Measurements from ENCODE around the gene TRMO.

TRMO gene

DNA sequence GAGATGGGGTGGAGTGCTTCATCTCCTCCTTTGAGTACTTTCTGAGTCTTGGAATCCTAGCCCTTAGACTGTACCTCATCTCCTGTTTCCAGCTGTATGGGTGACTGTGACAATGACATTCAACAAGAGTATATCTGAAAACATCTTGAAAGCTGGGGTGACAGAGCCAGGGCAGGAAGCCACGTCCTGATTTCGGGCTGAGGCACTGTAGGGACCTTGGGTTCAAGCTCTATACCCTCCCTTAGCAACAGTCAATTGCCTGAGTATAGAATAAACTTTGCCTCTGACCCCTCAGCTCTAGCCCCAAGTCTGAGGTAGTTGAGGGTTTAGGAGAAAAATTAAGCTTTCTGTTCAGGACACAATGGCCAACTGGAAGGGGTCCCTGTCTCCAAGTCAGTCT, 63.0 kb downstream of the TRMO start:
- DNase-seq (ENCODE audit: low spot score) = no peak

DNA sequence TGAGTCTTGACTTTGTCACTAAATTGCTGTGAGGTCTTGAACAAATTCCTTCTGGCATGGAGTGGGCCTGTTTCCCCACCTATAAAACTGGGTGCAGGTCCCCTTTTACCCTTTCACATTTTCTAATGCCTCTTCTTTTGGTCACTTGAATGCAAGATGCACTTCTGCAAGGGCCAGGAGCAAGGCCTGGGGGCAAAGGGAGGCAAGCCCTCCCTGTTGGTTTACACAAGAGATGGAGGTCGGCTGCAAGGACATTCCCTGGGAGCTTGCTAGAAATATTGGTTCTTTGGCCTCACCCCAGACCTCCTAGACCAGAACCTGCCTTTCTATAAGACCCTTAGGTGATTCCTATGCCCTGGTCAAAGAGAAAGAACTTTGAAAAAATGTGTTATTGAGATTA, 63.5 kb downstream of the TRMO start:
- no peak for DNase-seq (ENCODE audit: low spot score)

DNA sequence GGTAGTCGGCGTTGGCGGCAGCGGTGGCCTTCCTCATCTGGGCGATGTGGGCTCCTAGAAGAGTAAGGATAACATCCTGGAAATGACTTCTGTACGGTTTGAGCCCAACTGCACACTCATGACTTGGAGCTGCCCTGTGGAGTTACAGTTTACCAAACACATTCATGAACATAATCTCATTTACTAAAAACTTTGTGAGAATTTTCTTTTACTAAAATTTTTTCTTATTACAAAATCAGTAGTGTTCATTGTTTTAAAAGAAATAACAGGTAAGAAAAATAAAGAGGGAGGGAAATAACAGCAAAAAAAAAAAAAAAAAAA, 63.9 kb downstream of the TRMO start:
- DNase-seq (ENCODE audit: low spot score) = no peak

DNA sequence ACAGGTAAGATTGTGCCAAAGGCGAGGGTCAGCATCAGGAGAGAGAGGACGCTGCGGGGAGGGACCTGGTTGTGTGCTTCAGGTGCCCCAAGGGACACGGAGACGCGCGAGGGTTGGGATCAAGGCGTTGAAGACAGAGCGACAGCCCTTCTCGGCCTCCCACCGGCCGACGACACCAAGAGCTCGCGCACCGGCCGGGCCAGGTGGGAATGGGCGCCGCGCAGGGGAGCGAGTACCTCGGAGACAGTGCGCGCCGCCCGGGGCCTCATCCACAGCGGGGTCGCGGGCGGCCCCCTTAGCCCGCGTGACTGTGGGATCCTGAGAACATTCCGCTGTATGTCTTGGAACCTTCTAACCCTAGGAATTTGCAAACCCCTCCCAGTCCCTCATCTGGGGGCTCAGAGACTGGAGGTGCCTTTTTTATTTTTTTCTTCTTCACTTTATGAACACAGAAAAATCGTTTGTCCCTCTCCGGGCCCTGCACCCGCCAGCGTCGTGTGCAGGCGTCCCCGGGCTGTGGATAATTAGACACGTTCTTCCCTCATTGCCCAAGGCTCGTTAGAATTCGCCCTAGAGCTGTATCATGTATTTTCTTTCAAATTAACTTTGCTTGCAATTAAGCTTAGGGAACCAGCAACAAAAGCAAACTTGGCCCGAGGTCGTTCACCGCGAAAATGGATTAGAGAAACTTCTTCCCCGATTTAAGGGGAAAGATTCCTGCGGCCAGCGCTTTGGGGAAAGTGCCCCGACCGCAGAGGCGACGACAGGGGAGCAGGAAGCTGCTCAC, 64.5 kb downstream of the TRMO start:
- no peak for DNase-seq (ENCODE audit: low spot score)

DNA sequence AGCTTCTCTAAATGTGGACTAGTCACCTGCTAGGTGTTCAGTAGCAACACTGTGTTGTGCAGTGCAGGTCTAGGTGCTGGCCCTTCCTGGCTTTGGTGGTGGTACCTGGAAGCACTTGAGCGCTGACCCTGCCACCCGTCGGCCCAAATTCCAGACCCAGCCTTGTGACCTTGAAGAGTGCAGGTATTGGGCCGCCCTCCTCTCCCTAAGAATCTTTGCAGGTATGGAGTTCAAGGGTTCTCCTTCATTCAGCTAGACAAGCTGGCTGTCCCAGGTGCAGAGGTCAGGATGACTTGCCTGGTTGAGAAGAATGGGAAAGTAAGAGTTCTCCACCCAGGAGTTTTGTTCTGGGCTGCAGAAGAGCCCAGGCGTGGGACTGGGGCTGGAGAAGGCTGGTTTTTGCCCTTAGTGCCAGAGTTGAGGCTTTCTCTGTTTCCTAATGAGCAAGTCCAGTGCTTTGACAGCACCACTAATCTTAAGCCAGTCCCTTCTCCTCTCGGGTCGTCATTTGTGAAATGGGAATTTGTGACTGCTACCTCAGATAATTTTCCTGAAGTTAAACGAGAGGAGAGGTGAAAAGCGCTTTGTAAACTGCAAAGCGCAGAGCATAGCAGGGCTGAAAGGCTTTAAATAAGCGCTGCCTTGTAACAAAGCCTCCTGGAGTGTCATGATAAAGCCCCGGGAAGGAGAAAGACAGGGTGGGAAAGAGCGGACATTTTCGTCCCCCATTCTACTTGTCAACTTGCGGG, 65.3 kb downstream of the TRMO start:
- no peak for DNase-seq (ENCODE audit: low spot score)

DNA sequence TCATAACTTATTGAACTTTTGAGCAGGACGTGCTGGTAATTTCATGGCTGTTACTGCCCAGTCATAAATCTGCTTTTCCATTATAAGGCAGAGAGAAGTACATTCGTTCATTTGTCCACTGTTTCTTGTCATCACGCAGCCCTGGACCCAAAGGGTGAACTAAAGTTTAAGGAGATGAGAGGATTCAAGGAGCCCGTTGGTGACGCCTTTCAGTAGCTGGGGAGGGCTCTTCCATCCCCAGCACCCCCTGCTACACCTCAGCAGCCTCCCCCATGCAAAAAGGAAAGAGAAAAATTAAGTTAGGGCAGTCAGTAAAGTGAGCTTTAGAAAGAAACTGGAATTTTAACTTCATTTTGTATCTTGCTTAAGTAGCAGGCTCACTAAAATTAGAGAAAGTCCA, 66.4 kb downstream of the TRMO start:
- no peak for DNase-seq (ENCODE audit: low spot score)

DNA sequence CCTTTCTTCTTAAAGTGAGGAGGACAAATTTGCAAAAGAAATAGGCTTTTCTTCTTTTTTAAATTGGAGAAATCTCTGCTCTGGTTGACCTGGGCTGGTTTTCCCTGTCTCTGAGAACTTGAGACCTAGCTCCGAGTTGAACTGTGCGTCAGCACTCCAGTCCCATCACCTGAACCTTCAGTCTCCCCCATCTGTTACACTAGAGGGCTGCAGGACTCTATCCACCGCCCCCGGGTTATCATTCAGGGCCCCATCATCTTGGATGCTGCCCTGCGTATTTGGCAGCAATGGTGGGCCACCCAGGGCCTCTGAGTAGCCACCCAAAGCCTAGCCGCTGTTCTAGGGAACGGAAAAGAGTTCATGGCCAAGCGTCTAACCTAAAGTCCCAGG, 66.8 kb downstream of the TRMO start:
- no peak for DNase-seq (ENCODE audit: low spot score)

DNA sequence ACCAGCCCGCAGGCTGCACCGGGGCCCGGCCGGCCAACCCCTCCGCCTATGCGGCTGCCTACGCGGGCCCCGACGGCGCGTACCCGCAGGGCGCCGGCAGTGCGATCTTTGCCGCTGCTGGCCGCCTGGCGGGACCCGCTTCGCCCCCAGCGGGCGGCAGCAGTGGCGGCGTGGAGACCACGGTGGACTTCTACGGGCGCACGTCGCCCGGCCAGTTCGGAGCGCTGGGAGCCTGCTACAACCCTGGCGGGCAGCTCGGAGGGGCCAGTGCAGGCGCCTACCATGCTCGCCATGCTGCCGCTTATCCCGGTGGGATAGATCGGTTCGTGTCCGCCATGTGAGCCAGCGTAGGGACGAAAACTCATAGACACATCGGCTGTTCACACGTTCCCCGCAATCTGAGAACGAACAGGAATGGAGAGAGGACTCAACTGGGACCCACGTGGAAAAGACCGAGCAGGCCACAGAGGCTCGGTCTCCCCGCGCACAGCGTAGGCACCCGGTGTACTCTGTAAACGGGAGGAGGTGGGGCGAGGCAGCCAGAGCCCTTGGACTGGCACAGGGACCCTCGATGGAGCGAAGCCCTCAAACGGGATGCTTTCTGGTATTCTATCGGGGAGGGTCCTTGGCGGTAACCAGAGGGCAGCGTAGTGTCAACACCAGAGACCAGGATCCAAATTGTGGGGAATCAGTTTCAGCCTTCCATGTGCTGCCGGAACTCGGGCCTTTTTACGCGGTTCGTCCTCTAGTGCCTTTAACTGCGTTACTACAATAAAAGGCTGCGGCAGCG, 67.4 kb downstream of the TRMO start:
- DNase-seq (ENCODE audit: low spot score) = no peak
